K562 (cell line): ENCODE results near the gene MRPL16. TPM values are rescaled to one million over a fixed set of nuclear protein-coding genes. Genes with fewer than 3 reads are reported as not detected.

Experiments
- ATAC-seq: fragments of 200-7000 bp; cut with Tn5 transposase; 3 replicates; pipeline ENCODE4 v1.9.1; 2020; ENCODE audit warnings: moderate library complexity
- BruUV-seq: library from RNA; stranded (reverse); fragments of 400-500 nt; replicated peaks from 2 replicates; lab custom pipeline; 2021; lab: Mats Ljungman, UMichigan
- CTCF ChIA-PET: fragments of 300-600 bp; formaldehyde crosslinking; extraction: SDS; loops from one replicate; lab custom pipeline; 2021; ENCODE audit warnings: low intra/inter-chr PET ratio; lab: Yijun Ruan, JAX
- POLR2A ChIA-PET: fragments of 300-600, 350-650 bp; sonication (Branson Sonifier 250); formaldehyde crosslinking; extraction: SDS; loops from one replicate; lab custom pipeline; 2021; ENCODE audit warnings: antibody characterized with exemption, inconsistent platforms; lab: Yijun Ruan, JAX
- DNase-seq, 4 experiments: peaks; one replicate each; pipeline versions ENCODE4 v3.0.0 to v3.0.0-alpha.2; 2011 to 2018; ENCODE audit warnings: low spot score in 3 of 4, mixed read lengths in 3 of 4; ENCODE audit errors: extremely low read depth in 1 of 4
- FAIRE-seq: peaks from 2 replicates; lab custom pipeline; 2011; peaks lifted over from hg19 to GRCh38; lab: Jason Lieb, UNC
- H2AFZ ChIP-seq: 2 replicates; pipeline ENCODE4 v1.6.0; 2011; ENCODE audit warnings: low read depth, low read length, control low read depth, inconsistent platforms
- H3K27ac ChIP-seq: fragments of 200-600 bp; 3 replicates; pipeline ENCODE4 v1.8.0; 2011; ENCODE audit warnings: low read depth, mild to moderate bottlenecking, control low read depth, inconsistent platforms, low read length, moderate library complexity, mixed read lengths; ENCODE audit errors: extremely low read depth
- H3K27me3 ChIP-seq, 2 experiments: fragments of 300-600 bp in 1 of 2; 2 replicates in 1 of 2; 3 replicates in 1 of 2; pipeline versions ENCODE4 v1.6.0 to v1.8.0; 2011; ENCODE audit warnings: inconsistent platforms in 2 of 2, low read length in 2 of 2, mild to moderate bottlenecking in 1 of 2, mixed read lengths in 1 of 2, moderate library complexity in 1 of 2; ENCODE audit not compliant: control insufficient read depth in 2 of 2, insufficient read depth in 2 of 2
- H3K36me3 ChIP-seq: fragments of 300-600 bp; 3 replicates; pipeline ENCODE4 v1.8.0; 2011; ENCODE audit warnings: mild to moderate bottlenecking, low read length, inconsistent platforms; ENCODE audit not compliant: control insufficient read depth, insufficient read depth
- H3K4me1 ChIP-seq, 2 experiments: fragments of 200-600 bp in 1 of 2; replicated peaks in 1 of 2; 2 replicates in 1 of 2; 3 replicates in 1 of 2; pipeline versions ENCODE4 v1.5.1 to v1.8.0; 2011; ENCODE audit warnings: inconsistent platforms in 2 of 2, low read length in 2 of 2, mild to moderate bottlenecking in 1 of 2, mixed read lengths in 1 of 2, moderate library complexity in 1 of 2; ENCODE audit not compliant: control insufficient read depth in 2 of 2, insufficient read depth in 2 of 2
- H3K4me2 ChIP-seq: 2 replicates; pipeline ENCODE4 v1.6.1; 2011; ENCODE audit warnings: low read length, control low read depth, inconsistent platforms, mixed read lengths; ENCODE audit not compliant: insufficient read depth
- H3K4me3 ChIP-seq: fragments of 200-600 bp; sonication (generic), shearing (Covaris generic); 2 replicates; pipeline ENCODE4 v1.5.1; 2016; ENCODE audit warnings: control low read depth, inconsistent platforms
- H3K79me2 ChIP-seq: fragments of 200-600 bp; 3 replicates; pipeline ENCODE4 v1.8.0; 2011; ENCODE audit warnings: low read length, inconsistent platforms; ENCODE audit not compliant: control insufficient read depth, insufficient read depth
- H3K9ac ChIP-seq, 2 experiments: 2 replicates each; pipeline versions ENCODE4 v1.6.0 to v1.6.1; 2011; ENCODE audit warnings: low read depth in 2 of 2, low read length in 2 of 2, control low read depth in 1 of 2, inconsistent platforms in 1 of 2, mild to moderate bottlenecking in 1 of 2, mixed read lengths in 1 of 2; ENCODE audit not compliant: insufficient read depth in 1 of 2
- H3K9me1 ChIP-seq: one replicate; pipeline ENCODE4 v1.6.0; 2011; ENCODE audit warnings: inconsistent platforms, mild to moderate bottlenecking, low read length, moderate library complexity; ENCODE audit not compliant: control insufficient read depth, insufficient read depth
- H3K9me3 ChIP-seq: replicated peaks from 2 replicates; pipeline ENCODE4 v1.5.1; 2011; ENCODE audit warnings: low read depth, low read length, inconsistent platforms; ENCODE audit not compliant: control insufficient read depth, insufficient read depth
- H4K20me1 ChIP-seq: replicated peaks from 2 replicates; pipeline ENCODE4 v1.6.1; 2011; ENCODE audit warnings: low read length, inconsistent platforms, mixed read lengths; ENCODE audit not compliant: control insufficient read depth, insufficient read depth
- ATF7 ChIP-seq: fragments of 450-650 bp; IDR thresholded peaks from 2 replicates; pipeline ENCODE4 v1.7.1; 2014; ENCODE audit warnings: mild to moderate bottlenecking, moderate library complexity
- CTBP1 ChIP-seq: fragments of 450-650 bp; IDR thresholded peaks from 2 replicates; pipeline ENCODE4 v1.6.1; 2016; ENCODE audit warnings: borderline replicate concordance
- ETV1 ChIP-seq: fragments of 450-650 bp; conservative IDR thresholded peaks from 2 replicates; pipeline ENCODE4 v1.6.1; 2016; ENCODE audit warnings: missing genetic modification characterization, control low read depth, low read depth, missing compliant biosample characterization
- FOSL1 ChIP-seq: fragments of 200-800 bp; sonication (Bioruptor generic); conservative IDR thresholded peaks from 2 replicates; pipeline ENCODE4 v1.6.1; 2016; ENCODE audit warnings: missing genetic modification characterization, missing compliant biosample characterization
- JUND ChIP-seq, 2 experiments: IDR thresholded peaks; 2 replicates in 1 of 2; 3 replicates in 1 of 2; pipeline ENCODE4 v1.6.1; 2011; ENCODE audit warnings: borderline replicate concordance in 2 of 2, low read depth in 2 of 2, low read length in 2 of 2, improper control_type of control experiment in 1 of 2, missing biosample characterization in 1 of 2, missing genetic modification characterization in 1 of 2, missing genetic modification reagents in 1 of 2
- LCOR ChIP-seq: sonication (generic); formaldehyde crosslinking; IDR thresholded peaks from 2 replicates; pipeline ENCODE4 v1.8.0; 2022; ENCODE audit warnings: mild to moderate bottlenecking, missing genetic modification reagents
- MECOM ChIP-seq: fragments of 250-450 bp; sonication (Bioruptor Pico); IDR thresholded peaks from 2 replicates; pipeline ENCODE4 v1.8.0; 2022; ENCODE audit warnings: inconsistent platforms
- MYBL2 ChIP-seq, 2 experiments: fragments of 450-650 bp in 1 of 2; sonication (generic) in 1 of 2; formaldehyde crosslinking in 1 of 2; IDR thresholded peaks; 2 replicates each; pipeline versions ENCODE4 v1.6.1 to v1.8.1; 2017 to 2022; ENCODE audit warnings: borderline replicate concordance in 1 of 2, inconsistent platforms in 1 of 2, low read depth in 1 of 2, mild to moderate bottlenecking in 1 of 2, missing genetic modification reagents in 1 of 2, moderate library complexity in 1 of 2
- TARDBP ChIP-seq: fragments of 450-650 bp; IDR thresholded peaks from 2 replicates; pipeline ENCODE4 v1.6.1; 2016
- YY1 ChIP-seq, 3 experiments: IDR thresholded peaks; 2 replicates each; pipeline ENCODE4 v1.6.1; 2011; ENCODE audit warnings: low read length in 2 of 3, mild to moderate bottlenecking in 2 of 3, moderate library complexity in 2 of 3, borderline replicate concordance in 1 of 3, control low read depth in 1 of 3, low read depth in 1 of 3; ENCODE audit not compliant: insufficient read depth in 3 of 3, insufficient replicate concordance in 2 of 3, control insufficient read depth in 1 of 3, insufficient read length in 1 of 3; ENCODE audit errors: extremely low read depth in 1 of 3
- ZFP36 ChIP-seq: fragments of 150-350 bp; IDR thresholded peaks from 2 replicates; pipeline ENCODE4 v1.6.1; 2018; ENCODE audit warnings: low read length, low read depth; ENCODE audit not compliant: partially characterized antibody
- ZNF175 ChIP-seq: fragments of 200-800 bp; sonication (Bioruptor generic); IDR thresholded peaks from 2 replicates; pipeline ENCODE4 v1.6.1; 2016; ENCODE audit warnings: low read depth, mild to moderate bottlenecking, missing genetic modification characterization, missing compliant biosample characterization
- WGBS: fragments of 100-300 bp; shearing (Covaris generic); methylation state at CpG from one replicate; pipeline ENCODE4 v1.1.6; 2016; ENCODE audit warnings: low coverage, mixed read lengths; ENCODE audit not compliant: insufficient coverage; ENCODE audit errors: missing lambda C conversion rate; 5-methylcytosine and 5-hydroxymethylcytosine counted together
- in situ Hi-C: fragments of 300-500 bp; cut with MboI; formaldehyde crosslinking; loops from 4 replicates; pipeline ENCODE4 v1.15.0; 2018; ENCODE audit warnings: inconsistent platforms, mixed read lengths
- intact Hi-C: fragments of 100-400 bp; cut with micrococcal nuclease; formaldehyde crosslinking; loops from 2 replicates; pipeline ENCODE4 v1.14.2; 2022
- polyA plus RNA-seq, 8 experiments: library from polyadenylated mRNA; depleted of rRNA in 4 of 8; stranded (reverse) in 5 of 8; unstranded in 3 of 8; fragments of >200 nt; fragmentation: Nextera tagmentation in 2 of 8; fragmentation: Illumina TruSeq in 1 of 8; extraction: Ambion mirVana in 2 of 8; extraction: Trizol in 1 of 8; gene quantifications; 2 replicates each; pipeline versions ENCODE4 v1.2.1 to v1.2.3, GENCODE V29; 2011 to 2014; ENCODE audit warnings: inconsistent platforms in 1 of 8, missing spikeins in 1 of 8
- total RNA-seq, 7 experiments: library from RNA; depleted of rRNA in 6 of 7; stranded (reverse); fragments of >200 nt in 6 of 7; fragmentation: Illumina TruSeq in 2 of 7; extraction: Trizol in 2 of 7; gene quantifications; 2 replicates each; pipeline versions ENCODE4 v1.2.1 to v1.2.3, GENCODE V29; 2011 to 2021; ENCODE audit warnings: low replicate concordance in 1 of 7

Gene MRPL16
- total and polyA plus RNA-seq, 9 of the 15 experiments (the other 6 are each of a cell fraction or from before 2014, with no cell fraction given) = 63.3 to 209 (median 157) TPM

DNA sequence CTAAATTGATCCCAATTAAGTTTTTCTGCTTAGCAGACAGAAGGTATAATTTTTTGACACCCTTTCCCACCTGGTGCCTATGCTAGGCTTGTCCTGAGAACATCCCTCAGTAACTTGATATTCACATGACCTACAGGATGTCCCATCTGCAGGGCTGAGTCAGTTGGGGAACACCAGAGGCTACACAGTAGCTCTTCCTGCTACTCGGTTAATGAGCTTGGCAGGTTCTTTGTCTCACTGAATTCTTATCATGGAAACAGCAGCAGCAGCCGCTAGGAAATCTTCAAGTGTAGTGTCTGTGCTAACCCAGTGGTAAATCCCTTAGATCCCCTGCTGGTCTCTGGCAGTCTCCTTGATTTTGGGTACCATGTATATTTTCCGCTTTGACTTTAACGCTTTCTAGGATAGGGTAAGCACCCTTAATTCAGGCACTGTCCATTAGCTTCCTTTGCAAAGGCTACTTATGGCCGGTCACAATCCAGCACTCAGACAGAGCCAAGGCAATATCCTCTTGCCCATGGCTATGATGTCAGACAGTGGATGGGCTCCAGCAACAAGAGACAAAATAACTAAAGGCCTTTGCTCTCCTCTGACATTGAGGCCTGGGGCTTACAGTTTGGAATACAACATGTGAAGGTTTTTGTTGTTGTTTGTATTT lies 8.5 kb downstream of the MRPL16 start:
- Histone ChIP-seq H3K36me3 (peaks cover 82% of the 10 kb centered on the region), H3K4me1 (no peaks in the 10 kb centered on the region; a peak in 1 of 5 replicates), H3K27ac (no peak overlapping the region), H4K20me1 (no peaks in the 10 kb centered on the region), H3K9ac (no peak overlapping the region), H3K4me3 (no peak overlapping the region), H3K27me3 (no peaks in the 10 kb centered on the region), H3K79me2 (no peaks in the 10 kb centered on the region), H3K4me2 (no peak overlapping the region), H2AFZ (no peak overlapping the region), H3K9me3 (no peaks in the 10 kb centered on the region), H3K9me1 (no peaks in the 10 kb centered on the region)
- ChIA-PET POLR2A (interaction anchor here (0.8 to 2.3 kb wide), 5 partner anchors 8 to 186 kb away, joined by 3 to 12 read pairs (median 3); partner anchors contain the start of gene MRPL16), CTCF (interaction anchor here (0.7 to 3.5 kb wide), 4 partner anchors 48 to 631 kb away, joined by 3 to 28 read pairs (median 10); partner anchors contain the start of genes DTX4 and STX3)
- in situ Hi-C loops (loop anchor here (5.0 kb wide), 1 partner anchor 45 kb away; the partner anchor contains the start of gene STX3), intact Hi-C loops (loop anchor here (1.0 to 5.0 kb wide), 5 partner anchors 48 to 630 kb away; partner anchors contain the start of genes DTX4 and PATL1)
- no peak for DNase-seq
- FAIRE-seq = no peak
- 53% methylated on average over 5 of the region's 5 CpGs for WGBS
- ATAC-seq = peak; percentile 45
- no TSS peak for BruUV-seq
- 0 out of 2 replicates have a peak, but pooled peaks have one; percentile 34 for TF ChIP-seq ATF7
- TF ChIP-seq FOSL1 (tag) = peak; percentile 25; the same call in 1 of the 2 replicates
- TF ChIP-seq ZNF175 (CRISPR knock-in tag) = peak; percentile 27; the same call in 1 of the 2 replicates
- TF ChIP-seq ZFP36 = no peak
- no peak for TF ChIP-seq ETV1 (tag)
- TF ChIP-seq LCOR (CRISPR knock-in tag) = no peak
- TF ChIP-seq MYBL2 (IDR thresholded peaks at IDR 0.05; ENCODE audit: low read depth) = no peak
- no peak for TF ChIP-seq MYBL2 (CRISPR knock-in tag; IDR thresholded peaks at IDR 0.05; ENCODE audit: borderline replicate concordance)
- TF ChIP-seq CTBP1 = 0 out of 2 replicates have a peak, but pooled peaks have one; percentile 4
- 0 out of 2 replicates have a peak, but pooled peaks have one; percentile 17 for TF ChIP-seq TARDBP
- TF ChIP-seq MECOM = no peak
- no peak for TF ChIP-seq YY1 (IDR thresholded peaks at IDR 0.05; ENCODE audit: borderline replicate concordance in 1 of 3, control insufficient read depth in 1 of 3, extremely low read depth in 1 of 3, insufficient read depth in 3 of 3, insufficient read length in 1 of 3, insufficient replicate concordance in 2 of 3, low read depth in 1 of 3, low read length in 2 of 3)
- TF ChIP-seq JUND (IDR thresholded peaks at IDR 0.05; ENCODE audit: borderline replicate concordance, low read depth, low read length) = no peak
- TF ChIP-seq JUND (tag; IDR thresholded peaks at IDR 0.05; ENCODE audit: borderline replicate concordance, low read depth, low read length) = peak; percentile 28; the same call in 1 of the 3 replicates
